Esophagus squamous epithelium (tissue), 5 donors: ENCODE results near the gene DUS1L. TPM values are rescaled to one million over a fixed set of nuclear protein-coding genes. Genes with fewer than 3 reads are reported as not detected.

ENCODE experiments used
- DNase-seq: peaks from one replicate; lab custom pipeline; 2025; lab: John Stamatoyannopoulos, UW
- H3K27ac ChIP-seq, 4 donors: fragments of 200-600 bp; sonication (generic); one replicate each; pipeline ENCODE4 v1.5.1; 2016 to 2019; ENCODE audit warnings: mild to moderate bottlenecking in 1 of 4
- H3K27me3 ChIP-seq, 4 donors: fragments of 200-600 bp; sonication (generic); 1 replicate in 3 of 4; 2 replicates in 1 of 4; pipeline versions ENCODE4 v1.5.1 to v1.6.0; 2017 to 2021; ENCODE audit warnings: antibody characterized with exemption in 1 of 4
- H3K36me3 ChIP-seq, 3 donors: fragments of 200-600 bp; sonication (generic); one replicate each; pipeline ENCODE4 v1.5.1; 2016 to 2019
- H3K4me1 ChIP-seq, 3 donors: fragments of 200-600 bp; sonication (generic); one replicate each; pipeline ENCODE4 v1.5.1; 2017 to 2019
- H3K4me3 ChIP-seq, 4 donors: fragments of 200-600 bp; sonication (generic); 1 replicate in 3 of 4; 2 replicates in 1 of 4; pipeline ENCODE4 v1.5.1; 2016 to 2019; ENCODE audit warnings: mild to moderate bottlenecking in 2 of 4, moderate library complexity in 1 of 4
- H3K9me3 ChIP-seq, 3 donors: fragments of 200-600 bp; sonication (generic); one replicate each; pipeline ENCODE4 v1.5.1; 2016 to 2019
- POLR2A ChIP-seq, 4 donors: fragments of 450-650 bp; IDR thresholded peaks; one replicate each; pipeline ENCODE4 v1.6.1; 2017; ENCODE audit warnings: antibody characterized with exemption in 4 of 4, mild to moderate bottlenecking in 4 of 4, moderate library complexity in 3 of 4
- WGBS, 2 donors: methylation state at CpG; one replicate each; pipeline ENCODE4 v1.1.5; 2018; 5-methylcytosine and 5-hydroxymethylcytosine counted together
- intact Hi-C: fragments of 100-400 bp; cut with DNase I; formaldehyde crosslinking; loops from one replicate; pipeline ENCODE4 v1.15.0; 2022
- total RNA-seq, 4 donors: library from RNA; depleted of rRNA; stranded (reverse); fragments of >200 nt; gene quantifications; one replicate each; pipeline ENCODE4 v1.1.0, GENCODE V29; 2016
- TF ChIP-seq, protein P1 (sequence below), 6 experiments: fragments of 450-650 bp in 4 of 6; fragments of 200-600 bp in 2 of 6; sonication (generic) in 2 of 6; IDR thresholded peaks; one replicate each; pipeline ENCODE4 v1.5.1; 2016 to 2019; ENCODE audit warnings: antibody characterized with exemption in 6 of 6, mild to moderate bottlenecking in 4 of 6, moderate library complexity in 4 of 6
- donor health status: DM: yes; HTN: yes; CAD: no.

The DUS1L gene
- total RNA-seq, 4 donors from 2014 or later, result 53.3 to 125 (median 105) TPM

DNA sequence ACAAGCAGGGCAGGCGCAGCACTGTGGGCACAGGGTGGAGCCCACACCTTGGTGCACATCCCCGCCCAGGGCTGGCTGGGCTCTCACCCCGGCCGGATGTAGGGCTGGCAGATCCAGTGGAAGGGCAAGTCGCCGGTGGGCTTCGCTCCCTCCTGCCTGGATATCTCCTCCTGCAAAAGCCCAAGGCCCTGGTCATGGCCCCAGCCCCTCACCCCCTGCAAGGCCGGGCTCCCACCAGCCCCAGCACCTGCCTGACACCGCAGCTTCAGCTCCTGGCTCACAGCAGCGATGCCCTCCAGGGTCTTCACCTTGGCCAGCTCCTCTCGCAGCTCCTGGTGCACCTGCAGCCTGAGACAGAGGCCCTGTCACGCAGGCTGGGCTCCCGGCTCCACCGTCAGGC, 5.0 kb downstream of the DUS1L start:
- TF ChIP-seq POLR2A (IDR thresholded peaks at IDR 0.05), result no peak
- TF ChIP-seq, protein P1, sequence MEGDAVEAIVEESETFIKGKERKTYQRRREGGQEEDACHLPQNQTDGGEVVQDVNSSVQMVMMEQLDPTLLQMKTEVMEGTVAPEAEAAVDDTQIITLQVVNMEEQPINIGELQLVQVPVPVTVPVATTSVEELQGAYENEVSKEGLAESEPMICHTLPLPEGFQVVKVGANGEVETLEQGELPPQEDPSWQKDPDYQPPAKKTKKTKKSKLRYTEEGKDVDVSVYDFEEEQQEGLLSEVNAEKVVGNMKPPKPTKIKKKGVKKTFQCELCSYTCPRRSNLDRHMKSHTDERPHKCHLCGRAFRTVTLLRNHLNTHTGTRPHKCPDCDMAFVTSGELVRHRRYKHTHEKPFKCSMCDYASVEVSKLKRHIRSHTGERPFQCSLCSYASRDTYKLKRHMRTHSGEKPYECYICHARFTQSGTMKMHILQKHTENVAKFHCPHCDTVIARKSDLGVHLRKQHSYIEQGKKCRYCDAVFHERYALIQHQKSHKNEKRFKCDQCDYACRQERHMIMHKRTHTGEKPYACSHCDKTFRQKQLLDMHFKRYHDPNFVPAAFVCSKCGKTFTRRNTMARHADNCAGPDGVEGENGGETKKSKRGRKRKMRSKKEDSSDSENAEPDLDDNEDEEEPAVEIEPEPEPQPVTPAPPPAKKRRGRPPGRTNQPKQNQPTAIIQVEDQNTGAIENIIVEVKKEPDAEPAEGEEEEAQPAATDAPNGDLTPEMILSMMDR (IDR thresholded peaks at IDR 0.05), result no peak
- peaks cover 58 to 86% (median 64%) of the 10 kb centered on the region in 3 donors for H3K36me3 ChIP-seq
- no peak overlapping the region for H3K27ac ChIP-seq
- intact Hi-C loops, result no loop called here
- no peaks in the 10 kb centered on the region for H3K27me3 ChIP-seq
- no peak for DNase-seq
- H3K4me3 ChIP-seq, result no peak overlapping the region
- no peaks in the 10 kb centered on the region for H3K9me3 ChIP-seq
- H3K4me1 ChIP-seq, result peaks cover 13 to 28% (median 18%) of the 10 kb centered on the region in 3 donors
- 75 to 89% methylated on average over 5 to 7 of the region's 14 CpGs for WGBS, 2 donors

DNA sequence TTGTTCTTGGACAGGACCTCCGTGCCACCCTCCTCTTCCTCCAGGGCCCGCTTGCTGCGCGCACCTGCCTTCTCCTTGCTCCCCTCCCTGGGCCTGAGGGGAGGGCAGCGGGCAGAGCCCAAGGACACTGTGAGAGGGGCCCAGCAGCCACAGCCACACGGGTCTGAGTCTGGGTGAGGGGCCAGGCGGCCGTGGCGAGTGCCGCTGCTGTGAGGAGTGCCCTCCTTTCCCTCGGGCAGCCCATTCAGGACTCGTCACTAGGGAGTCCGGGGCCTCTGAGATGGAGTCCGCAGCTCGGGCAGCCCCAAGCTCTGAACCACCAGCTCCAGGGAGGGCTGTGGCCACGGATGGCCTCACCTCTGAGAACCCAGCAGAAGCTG, 5.6 kb downstream of the DUS1L start:
- no peak for DNase-seq
- no peak for TF ChIP-seq POLR2A (IDR thresholded peaks at IDR 0.05)
- TF ChIP-seq, protein P1 (IDR thresholded peaks at IDR 0.05), result no peak
- 80% methylated on average over 9 of the region's 16 CpGs; no CpG with 5 or more reads in 1 of the 2 donors for WGBS, 2 donors

DNA sequence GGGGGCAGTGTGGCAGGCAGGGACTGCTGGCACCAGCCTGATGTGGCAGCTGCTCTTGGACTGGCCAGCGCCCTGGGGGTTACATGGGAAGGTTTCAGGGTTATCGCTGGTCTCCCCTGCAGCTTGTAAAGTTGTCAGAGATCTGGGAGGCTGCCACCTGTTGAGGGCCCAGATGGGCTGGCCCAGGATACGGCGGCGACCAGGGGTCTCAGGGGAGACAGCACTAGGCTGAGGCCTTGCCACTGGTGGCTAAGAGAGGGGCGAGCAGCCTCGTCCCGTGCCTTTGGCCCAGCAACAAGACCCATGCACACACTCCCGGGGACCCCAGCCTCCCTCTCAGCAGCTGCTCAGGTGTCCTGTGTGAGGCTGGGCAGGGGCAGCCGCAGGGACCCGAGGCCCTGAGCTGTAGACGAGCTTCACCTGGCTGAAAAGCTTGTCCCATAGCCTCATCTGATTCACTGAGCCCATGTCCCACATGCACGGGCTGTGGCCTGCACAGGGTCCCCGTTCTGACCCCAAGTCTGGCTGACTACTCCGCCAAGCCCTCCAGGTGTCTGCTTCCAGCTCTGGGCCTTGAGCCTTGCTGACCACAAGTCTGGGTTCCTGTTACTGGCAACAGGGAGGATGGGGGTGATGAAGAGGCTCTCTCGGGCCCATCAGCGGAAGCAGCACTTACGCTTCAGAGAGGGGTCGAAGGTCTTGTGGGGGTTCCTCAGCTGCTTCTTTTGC, 6.2 kb downstream of the DUS1L start:
- intact Hi-C loops, result no loop called here
- Histone ChIP-seq H3K9me3 (no peaks in the 10 kb centered on the region), H3K4me3 (no peak overlapping the region), H3K27me3 (no peaks in the 10 kb centered on the region), H3K4me1 (peaks cover 8 to 23% (median 12%) of the 10 kb centered on the region in 3 donors), H3K36me3 (peaks cover 67 to 98% (median 73%) of the 10 kb centered on the region in 3 donors), H3K27ac (no peak overlapping the region)
- DNase-seq, result no peak
- WGBS, 2 donors, result 67 to 91% methylated on average over 4 to 5 of the region's 19 CpGs
- no peak for TF ChIP-seq POLR2A (IDR thresholded peaks at IDR 0.05)
- TF ChIP-seq, protein P1 (IDR thresholded peaks at IDR 0.05), result no peak

More for the DNA sequence above, 5.6 kb downstream of the DUS1L start:
- Histone ChIP-seq H3K4me1 (peaks cover 13 to 29% (median 17%) of the 10 kb centered on the region in 3 donors), H3K4me3 (no peak overlapping the region), H3K27ac (no peak overlapping the region), H3K36me3 (peaks cover 62 to 92% (median 70%) of the 10 kb centered on the region in 3 donors), H3K9me3 (no peaks in the 10 kb centered on the region), H3K27me3 (no peaks in the 10 kb centered on the region)
- intact Hi-C loops, result no loop called here

DNA sequence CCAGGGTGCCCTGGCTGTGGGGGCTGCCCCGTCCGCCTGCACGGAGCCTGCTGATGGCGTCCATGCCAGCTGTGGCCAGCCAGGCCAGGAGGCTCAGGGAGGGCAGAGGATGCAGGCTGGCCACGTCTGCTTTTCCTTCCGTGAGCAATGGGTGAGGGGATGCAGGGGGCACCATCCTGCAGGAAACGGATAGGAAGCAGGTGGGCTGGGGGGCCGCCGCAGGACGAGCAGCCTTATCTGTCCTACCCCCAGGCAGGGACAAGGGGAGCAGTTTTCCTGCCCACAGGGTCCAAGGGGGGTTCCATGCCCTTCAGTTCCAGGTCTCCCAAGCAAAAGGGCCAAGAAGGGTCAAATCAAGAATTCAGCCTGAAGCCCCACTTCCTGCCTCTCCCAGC, 6.8 kb downstream of the DUS1L start:
- Histone ChIP-seq H3K27ac (no peak overlapping the region), H3K36me3 (peaks cover 70 to 100% (median 76%) of the 10 kb centered on the region in 3 donors), H3K4me1 (peaks cover 2 to 20% (median 8%) of the 10 kb centered on the region in 3 donors), H3K4me3 (no peak overlapping the region), H3K9me3 (no peaks in the 10 kb centered on the region), H3K27me3 (no peaks in the 10 kb centered on the region)
- no peak for TF ChIP-seq POLR2A (IDR thresholded peaks at IDR 0.05)
- TF ChIP-seq, protein P1 (IDR thresholded peaks at IDR 0.05), result no peak
- intact Hi-C loops, result no loop called here
- 76% methylated on average over 3 of the region's 10 CpGs; no CpG with 5 or more reads in 1 of the 2 donors for WGBS, 2 donors
- no peak for DNase-seq

DNA sequence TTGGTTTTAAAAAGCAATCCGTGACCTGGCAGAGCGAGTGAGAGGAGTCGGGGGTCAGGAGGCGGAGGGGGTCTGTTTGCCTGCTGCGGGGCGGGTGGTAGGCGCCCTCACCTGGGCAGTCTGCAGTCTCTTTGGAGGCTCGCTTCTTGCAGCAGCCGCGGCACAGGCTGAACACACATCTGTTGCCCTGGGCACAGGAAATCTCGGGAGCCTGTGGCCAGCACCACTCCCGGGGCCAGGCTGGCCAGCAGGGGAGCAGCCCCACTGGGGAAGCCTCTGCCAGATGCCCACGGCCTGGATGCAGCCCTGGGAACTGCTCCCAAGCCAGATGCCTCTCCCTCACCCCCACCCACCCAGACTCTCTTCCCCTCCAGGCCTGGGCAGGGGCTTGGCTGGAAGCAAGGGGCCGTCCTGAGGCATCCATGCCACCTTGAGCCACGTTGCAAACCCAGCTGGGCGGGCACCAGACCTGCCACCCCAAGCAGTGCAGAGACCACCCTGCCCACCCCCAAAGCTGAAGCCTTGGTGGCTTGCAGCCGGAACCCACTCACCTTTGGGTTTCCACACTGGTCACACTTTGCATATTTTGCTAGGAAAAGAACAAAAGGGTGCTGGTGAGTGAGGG, 7.3 kb downstream of the DUS1L start:
- no peaks in the 10 kb centered on the region for H3K9me3 ChIP-seq
- no peak overlapping the region for H3K27ac ChIP-seq
- TF ChIP-seq, protein P1 (IDR thresholded peaks at IDR 0.05), result no peak
- no peak for TF ChIP-seq POLR2A (IDR thresholded peaks at IDR 0.05)
- peaks cover 73 to 100% (median 76%) of the 10 kb centered on the region in 3 donors for H3K36me3 ChIP-seq
- peaks cover 5 to 20% (median 8%) of the 10 kb centered on the region in 3 donors for H3K4me1 ChIP-seq
- no peaks in the 10 kb centered on the region for H3K27me3 ChIP-seq
- WGBS, 2 donors, result 40 to 92% methylated on average over 1 to 5 of the region's 17 CpGs
- intact Hi-C loops, result no loop called here
- no peak overlapping the region for H3K4me3 ChIP-seq
- no peak for DNase-seq
